Fibroblast of upper back skin (primary cell): Measurements from ENCODE around the gene FGG.

Experiments
- DNase-seq: peaks from one replicate; pipeline ENCODE4 v3.0.0-alpha.2; 2013

FGG gene

DNA sequence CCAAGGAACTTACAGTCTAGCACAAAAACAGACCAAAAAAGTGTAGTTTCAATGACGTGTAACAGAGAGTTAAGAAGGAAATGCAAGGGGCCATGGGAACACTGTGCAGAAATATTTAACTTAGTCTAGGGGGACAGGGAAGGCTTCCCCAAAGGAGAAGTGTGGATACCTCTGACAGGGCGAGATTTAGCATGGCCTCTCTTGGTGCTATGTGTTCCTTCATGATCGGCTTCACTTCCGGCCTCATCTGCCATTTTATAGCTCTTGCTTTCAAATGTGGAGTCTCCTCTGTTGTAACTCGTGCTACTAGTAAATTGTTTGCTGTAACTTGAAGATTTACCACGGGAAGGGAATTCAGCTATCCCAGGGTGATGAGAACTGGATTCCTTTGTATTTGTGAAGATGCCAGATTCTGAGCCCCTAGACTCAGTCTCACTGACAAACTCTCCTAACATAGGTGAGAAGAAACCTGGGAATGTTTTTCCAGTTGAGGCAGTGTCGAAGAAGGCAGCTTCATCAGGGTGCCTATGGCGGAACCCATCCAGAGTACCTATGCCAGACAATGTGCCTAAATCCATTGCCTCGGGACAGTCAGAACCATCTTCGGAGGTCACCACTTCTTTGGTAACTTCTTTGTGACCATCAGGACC is 27.0 kb downstream of the FGG start:
- no peak for DNase-seq

DNA sequence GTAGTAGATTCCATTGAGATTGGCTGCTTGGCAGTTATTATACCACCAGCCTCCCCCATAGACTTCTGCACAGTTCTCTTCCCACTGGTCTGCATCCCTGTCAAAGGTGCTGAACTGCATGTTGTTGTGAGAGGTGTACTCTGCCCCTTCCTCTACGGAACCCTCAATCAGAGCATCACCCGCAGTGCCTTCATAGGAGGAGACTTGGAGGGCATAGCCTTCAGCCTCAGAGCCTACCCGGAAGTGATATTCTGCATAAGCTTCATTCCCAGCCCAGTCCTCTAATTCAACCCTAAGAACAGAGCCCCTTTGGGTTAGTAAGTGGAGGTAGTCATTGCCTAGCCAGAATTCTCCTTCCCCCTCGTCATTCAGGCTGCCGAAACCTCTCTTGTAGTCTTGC is 28.2 kb downstream of the FGG start:
- DNase-seq: no peak

DNA sequence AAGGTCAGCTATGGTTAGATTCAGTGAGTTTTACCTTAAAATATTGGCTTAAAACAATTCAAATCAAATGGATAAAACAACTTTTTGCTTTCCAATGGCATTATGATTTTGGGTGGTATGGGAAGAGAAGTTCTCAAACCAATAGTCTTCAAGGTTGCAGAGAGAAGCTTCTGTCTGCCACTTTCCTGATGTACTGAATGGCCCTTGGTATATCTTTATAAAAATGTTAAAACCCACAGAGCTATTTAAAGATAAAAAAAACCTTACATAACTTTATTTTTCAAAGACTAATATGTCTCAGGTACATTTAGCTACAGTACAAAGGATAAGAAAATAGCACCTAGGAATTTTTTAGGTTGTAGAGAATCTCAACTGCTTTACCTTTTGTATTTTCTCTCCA is 28.8 kb downstream of the FGG start:
- no peak for DNase-seq

DNA sequence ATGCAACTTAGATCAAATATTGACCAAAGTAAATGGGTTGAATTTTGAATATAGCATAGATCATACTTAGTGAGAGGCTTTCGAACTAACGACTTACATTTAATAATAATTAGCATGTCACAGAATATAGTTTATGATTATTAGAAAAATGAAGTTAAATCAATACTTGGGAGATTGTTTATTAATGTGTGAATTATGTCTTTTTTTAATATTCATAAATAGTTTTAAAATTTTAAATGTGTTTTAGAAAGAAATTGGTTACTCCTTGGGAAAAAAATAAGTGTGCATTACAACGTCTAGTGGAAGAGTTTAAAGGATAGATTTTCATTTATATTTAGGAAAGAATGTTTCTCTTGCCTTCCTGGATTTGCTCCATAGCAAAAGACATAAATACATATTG is 29.2 kb downstream of the FGG start:
- DNase-seq: no peak

DNA sequence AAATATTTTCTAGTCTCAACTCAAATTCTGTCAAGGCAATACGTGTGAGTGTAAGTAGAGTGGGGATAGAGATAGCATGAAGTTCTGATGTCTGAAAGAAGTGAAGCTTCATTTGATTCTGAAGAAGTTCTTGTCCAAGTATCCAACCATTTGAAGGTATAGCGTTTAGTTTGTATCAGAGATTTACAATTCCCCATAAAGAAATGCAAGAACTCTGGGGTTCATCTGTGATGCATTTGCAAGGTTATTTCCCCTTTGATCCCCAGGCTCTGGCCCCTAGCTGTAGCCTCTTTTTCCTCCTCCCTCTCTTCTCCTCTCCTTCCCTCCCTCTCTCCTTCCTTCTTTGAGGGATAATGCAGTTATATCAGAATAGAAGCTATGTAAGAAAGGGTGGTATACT is 29.7 kb downstream of the FGG start:
- DNase-seq: no peak

DNA sequence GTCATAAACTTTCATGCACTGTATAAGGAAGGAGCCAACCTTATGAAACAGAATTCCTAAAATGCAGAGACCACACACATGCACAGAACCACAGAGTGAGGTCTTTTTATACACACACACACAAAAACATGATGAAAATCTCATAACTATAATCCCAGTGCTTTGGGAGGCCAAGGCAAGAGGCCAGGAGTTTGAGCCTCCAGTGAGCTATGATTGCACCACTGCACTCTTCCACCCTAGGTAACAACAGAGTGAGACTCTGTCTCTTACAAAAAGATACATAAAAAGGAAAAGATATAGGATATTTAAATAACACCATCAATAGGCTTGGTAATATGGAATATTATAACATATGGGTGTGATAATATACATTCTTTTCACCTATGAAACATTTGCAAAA is 32.5 kb downstream of the FGG start:
- DNase-seq: no peak

DNA sequence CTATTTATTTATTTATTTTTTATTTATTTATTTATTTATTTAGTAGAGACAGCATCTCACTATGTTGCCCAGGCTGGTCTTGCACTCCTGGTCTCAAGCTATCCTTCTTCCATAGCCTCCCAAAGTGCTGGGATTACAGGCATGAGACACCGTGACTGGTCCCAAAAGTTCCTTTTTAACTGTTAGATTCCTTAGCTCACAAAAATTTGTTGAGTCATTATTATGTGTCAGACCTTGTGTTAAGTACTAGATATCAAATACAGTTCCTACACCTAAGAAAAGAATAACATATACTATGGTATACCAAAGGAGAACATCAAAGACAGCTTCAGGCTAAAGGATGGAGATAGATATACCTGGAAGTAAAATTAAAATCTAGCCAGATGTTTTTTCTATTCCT is 33.5 kb downstream of the FGG start:
- DNase-seq: no peak

DNA sequence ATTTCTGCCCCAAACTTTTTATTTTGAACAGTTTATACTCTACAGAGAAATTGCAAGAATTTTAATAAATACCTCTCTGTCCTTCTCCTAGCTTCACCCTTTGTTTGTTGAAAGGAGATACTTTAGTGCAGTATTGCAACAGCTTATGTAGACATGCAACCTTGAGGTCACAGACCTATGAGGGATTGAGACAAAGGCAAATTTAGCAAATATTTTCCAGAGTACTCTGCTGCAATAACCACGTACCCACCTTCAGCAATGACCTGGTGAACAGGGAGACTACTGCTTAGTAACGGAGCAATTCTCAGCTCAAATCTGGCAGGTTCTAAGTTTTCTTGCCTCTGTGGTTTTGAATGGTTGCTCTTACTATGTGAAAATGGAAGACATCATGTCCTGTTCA is 35.1 kb downstream of the FGG start:
- no peak for DNase-seq

DNA sequence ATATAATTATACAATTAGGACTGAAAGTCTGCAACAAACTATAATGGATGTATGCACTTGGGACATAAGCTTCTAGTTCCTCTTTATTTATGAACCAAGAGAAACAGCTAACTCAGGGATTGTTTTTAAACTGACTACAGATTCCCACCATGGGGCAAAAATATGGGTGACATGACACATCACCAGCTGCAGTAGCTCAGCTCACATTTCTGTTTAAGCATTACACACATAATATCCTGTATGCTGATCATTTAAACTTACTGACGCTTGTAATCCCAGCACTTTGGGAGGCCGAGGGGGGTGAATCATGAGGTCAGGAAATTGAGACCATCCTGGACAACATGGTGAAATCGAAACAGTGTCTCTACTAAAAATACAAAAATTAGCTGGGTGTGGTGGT is 38.1 kb downstream of the FGG start:
- DNase-seq: no peak

DNA sequence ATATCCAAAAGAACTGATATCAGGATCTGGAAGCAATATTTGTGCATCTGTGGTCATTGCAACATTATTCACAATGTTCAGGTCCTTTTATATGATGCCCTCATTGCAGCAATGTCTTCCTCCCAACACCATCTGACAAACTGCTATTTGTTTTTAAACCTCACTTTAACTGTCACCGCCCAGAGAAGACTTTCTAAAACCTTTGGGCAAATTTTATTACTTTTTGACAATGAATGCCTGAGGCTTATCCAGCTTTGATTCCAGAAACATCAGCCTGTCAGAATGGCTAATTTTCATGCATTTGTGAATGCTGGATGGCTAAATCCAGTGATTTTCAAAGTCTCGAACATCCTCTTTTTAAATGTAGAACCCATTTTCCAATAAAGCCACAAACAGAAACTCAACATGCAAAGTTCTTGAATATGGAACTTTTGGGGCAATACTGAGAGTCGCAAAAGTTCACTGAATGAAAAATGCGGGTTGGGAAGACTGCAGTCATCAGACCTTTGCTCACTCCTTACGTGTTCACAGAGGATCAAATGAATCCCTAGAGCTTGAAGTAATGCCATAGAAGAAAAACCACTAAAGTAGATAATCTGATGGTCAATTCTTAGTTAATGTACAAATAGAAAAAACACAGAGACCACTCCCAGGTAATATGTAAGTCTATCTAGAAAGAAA is 39.1 kb downstream of the FGG start:
- DNase-seq: no peak

DNA sequence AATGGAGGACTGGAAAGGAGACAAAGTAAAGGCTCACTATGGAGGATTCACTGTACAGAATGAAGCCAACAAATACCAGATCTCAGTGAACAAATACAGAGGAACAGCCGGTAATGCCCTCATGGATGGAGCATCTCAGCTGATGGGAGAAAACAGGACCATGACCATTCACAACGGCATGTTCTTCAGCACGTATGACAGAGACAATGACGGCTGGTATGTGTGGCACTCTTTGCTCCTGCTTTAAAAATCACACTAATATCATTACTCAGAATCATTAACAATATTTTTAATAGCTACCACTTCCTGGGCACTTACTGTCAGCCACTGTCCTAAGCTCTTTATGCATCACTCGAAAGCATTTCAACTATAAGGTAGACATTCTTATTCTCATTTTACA is 42.9 kb downstream of the FGG start:
- no peak for DNase-seq

DNA sequence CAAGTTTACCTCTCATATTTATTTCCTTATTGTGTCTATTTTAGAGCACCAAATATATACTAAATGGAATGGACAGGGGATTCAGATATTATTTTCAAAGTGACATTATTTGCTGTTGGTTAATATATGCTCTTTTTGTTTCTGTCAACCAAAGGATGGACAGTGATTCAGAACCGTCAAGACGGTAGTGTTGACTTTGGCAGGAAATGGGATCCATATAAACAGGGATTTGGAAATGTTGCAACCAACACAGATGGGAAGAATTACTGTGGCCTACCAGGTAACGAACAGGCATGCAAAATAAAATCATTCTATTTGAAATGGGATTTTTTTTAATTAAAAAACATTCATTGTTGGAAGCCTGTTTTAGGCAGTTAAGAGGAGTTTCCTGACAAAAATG is 43.4 kb downstream of the FGG start:
- DNase-seq: no peak

DNA sequence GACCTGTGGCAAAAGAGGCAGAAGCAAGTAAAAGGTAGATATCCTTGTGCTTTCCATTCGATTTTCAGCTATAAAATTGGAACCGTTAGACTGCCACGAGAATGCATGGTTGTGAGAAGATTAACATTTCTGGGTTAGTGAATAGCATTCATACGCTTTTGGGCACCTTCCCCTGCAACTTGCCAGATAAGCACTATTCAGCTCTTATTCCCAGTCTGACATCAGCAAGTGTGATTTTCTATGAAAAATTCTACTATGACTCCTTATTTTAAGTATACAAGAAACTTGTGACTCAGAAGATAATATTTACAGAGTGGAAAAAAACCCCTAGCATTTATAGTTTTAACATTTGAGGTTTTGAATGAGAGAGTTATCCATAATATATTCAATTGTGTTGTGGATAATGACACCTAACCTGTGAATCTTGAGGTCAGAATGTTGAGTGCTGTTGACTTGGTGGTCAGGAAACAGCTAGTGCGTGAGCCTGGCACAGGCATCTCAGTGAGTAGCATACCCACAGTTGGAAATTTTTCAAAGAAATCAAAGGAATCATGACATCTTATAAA is 45.7 kb downstream of the FGG start:
- DNase-seq: no peak

DNA sequence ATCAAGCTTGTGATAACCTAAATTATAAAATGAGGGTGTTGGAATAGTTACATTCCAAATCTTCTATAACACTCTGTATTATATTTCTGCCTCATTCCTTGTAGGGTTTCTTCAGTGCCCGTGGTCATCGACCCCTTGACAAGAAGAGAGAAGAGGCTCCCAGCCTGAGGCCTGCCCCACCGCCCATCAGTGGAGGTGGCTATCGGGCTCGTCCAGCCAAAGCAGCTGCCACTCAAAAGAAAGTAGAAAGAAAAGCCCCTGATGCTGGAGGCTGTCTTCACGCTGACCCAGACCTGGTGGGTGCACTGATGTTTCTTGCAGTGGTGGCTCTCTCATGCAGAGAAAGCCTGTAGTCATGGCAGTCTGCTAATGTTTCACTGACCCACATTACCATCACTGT is 46.8 kb downstream of the FGG start:
- DNase-seq: no peak

DNA sequence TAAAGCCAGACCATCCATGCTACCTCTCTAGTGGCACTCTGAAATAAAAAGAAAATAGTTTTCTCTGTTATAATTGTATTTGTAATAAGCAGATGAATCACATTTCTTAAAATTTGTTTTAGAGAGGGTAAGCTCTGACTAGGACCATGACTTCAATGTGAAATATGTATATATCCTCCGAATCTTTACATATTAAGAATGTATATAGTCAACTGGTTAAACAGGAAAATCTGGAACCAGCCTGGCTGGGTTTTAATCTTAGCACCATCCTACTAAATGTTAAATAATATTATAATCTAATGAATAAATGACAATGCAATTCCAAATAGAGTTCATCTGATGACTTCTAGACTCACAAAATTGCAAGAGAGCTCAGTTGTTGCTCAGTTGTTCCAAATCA is 48.1 kb downstream of the FGG start:
- DNase-seq: no peak

DNA sequence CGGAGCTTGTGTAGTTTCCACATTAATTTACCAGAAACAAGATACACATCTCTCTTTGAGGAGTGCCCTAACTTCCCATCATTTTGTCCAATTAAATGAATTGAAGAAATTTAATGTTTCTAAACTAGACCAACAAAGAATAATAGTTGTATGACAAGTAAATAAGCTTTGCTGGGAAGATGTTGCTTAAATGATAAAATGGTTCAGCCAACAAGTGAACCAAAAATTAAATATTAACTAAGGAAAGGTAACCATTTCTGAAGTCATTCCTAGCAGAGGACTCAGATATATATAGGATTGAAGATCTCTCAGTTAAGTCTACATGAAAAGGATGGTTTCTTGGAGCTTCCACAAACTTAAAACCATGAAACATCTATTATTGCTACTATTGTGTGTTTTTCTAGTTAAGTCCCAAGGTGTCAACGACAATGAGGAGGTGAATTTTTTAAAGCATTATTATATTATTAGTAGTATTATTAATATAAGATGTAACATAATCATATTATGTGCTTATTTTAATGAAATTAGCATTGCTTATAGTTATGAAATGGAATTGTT is 49.7 kb downstream of the FGG start, which contains the start of gene FGB:
TSS of gene FGB (plus strand) at position 315 of the 558 bp plus-strand sequence. CDS start at position 323, 8 bp downstream.
- DNase-seq: no peak

DNA sequence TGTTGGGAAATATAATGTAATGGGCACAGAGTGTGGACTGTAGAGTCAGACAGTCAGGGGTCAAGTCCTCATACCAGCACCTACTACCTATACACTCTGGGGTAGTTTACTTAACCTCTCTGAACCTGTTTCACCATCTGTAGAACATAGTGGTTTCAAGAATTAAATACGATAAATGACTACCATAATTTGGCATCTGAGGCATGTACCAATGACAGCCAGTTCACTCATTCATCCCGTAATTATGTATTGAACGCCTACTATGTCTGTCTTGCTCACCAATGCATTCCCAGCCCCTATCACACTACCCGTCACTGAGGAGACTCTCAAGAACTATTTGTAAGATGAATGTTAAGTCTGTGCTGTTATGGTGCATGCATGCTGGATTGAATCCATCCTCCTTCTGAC is 51.6 kb downstream of the FGG start:
- peak; percentile 63 for DNase-seq

DNA sequence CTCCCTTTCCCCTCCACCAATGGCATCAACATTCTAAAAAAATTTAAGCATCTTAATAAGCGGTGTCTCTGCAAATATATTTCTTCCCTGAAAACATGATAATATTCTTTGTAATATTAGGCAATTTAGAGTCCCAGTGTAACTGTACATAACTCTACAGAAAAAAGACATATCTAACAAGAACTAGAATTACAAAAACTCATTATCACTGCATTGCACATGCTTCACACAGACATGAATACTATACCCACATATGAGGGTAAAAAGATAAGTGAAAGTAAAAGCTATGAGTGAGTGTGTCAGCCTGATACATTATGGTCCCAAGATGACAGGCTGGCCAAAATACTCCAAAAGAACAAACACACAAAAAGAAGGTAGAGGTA is 52.0 kb downstream of the FGG start:
- no peak for DNase-seq

DNA sequence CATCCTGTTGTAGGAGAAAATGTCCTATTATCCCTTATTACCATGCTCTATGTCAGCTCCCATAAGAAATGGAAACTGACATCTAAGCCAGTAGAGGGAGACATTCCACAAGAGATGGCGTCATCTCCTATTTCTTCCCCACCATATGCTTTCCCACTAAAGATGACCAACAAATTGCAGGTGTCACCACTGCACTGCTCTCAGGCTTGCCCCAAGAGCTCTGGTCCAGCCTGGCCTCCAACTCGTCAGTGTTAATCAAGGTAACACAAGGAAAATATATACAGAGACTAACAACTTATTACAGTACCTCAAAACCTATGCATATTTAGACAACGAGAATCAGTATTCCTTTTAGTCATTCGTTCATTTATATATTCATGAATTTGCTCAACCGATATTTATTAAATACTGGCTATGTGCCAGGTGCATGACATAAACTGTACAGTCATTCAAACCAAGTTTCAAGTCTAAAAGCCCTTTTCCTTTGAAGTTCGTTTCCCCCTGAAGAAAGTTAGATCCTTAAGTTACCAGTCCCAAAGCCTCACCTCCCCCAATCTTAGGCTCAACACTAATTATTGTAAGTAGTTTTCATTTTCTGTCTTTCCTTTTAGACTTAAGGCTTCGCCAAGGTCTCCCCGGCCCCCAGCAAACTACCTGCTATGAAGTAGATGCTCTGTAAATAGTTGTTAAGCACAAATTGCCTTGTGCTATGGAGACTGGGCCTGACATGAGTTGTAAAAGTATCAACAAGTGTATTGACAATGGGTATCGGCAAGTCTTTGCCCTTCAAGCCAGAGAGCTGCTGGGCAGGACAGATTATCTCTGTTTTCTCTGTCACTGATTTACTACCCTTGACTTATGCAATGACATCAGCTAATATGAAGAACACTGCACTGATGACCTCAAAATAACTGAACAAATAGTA is 52.7 kb downstream of the FGG start:
- peak; percentile 43 for DNase-seq

DNA sequence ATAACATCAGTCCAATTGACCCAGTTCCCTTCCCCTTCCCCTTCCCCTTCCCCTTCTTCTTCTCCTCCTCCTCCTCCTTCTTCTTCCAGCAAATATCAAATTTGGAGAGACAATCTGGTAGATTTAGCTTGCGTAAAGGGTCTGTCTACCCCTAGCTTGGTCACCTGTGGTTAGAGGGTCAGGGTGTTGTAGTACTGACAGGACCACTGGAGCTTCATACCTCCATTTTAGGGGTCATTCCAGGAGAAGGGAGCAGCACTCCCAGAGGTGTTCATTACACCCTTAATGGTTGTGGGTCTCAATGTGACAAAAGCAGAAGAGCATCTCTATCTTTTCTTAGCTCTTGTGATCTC is 53.3 kb downstream of the FGG start:
- DNase-seq: no peak
